Skeletal muscle tissue (tissue), 4 donors: ENCODE measurements around the gene IMMP2L. TPM values are rescaled to one million over a fixed set of nuclear protein-coding genes. Genes with fewer than 3 reads are reported as not detected.

Source experiments
- H3K27ac ChIP-seq: one replicate; pipeline ENCODE4 v1.7.0; 2013; ENCODE audit warnings: mild to moderate bottlenecking, low read depth, low read length, inconsistent platforms
- H3K27me3 ChIP-seq, 3 donors: one replicate each; pipeline ENCODE4 v1.7.0; 2013; ENCODE audit warnings: low read length in 3 of 3; ENCODE audit not compliant: control insufficient read depth in 3 of 3, insufficient read depth in 3 of 3
- H3K36me3 ChIP-seq, 3 donors: one replicate each; pipeline ENCODE4 v1.7.0; 2013; ENCODE audit warnings: low read length in 3 of 3; ENCODE audit not compliant: control insufficient read depth in 3 of 3, insufficient read depth in 3 of 3
- H3K4me1 ChIP-seq, 3 donors: one replicate each; pipeline ENCODE4 v1.7.0; 2013; ENCODE audit warnings: low read length in 3 of 3, mild to moderate bottlenecking in 3 of 3; ENCODE audit not compliant: control insufficient read depth in 3 of 3, insufficient read depth in 3 of 3
- H3K4me3 ChIP-seq, 3 donors: one replicate each; pipeline ENCODE4 v1.7.0; 2013; ENCODE audit warnings: low read length in 3 of 3
- H3K9ac ChIP-seq, 3 donors: one replicate each; pipeline ENCODE4 v1.7.0; 2013; ENCODE audit warnings: low read length in 3 of 3, mild to moderate bottlenecking in 3 of 3, moderate library complexity in 2 of 3, low read depth in 1 of 3
- H3K9me3 ChIP-seq, 3 donors: one replicate each; pipeline ENCODE4 v1.7.0; 2013; ENCODE audit warnings: low read length in 3 of 3; ENCODE audit not compliant: control insufficient read depth in 3 of 3
- total RNA-seq: library from RNA; depleted of rRNA; stranded (reverse); fragments of >200 nt; gene quantifications from one replicate; pipeline ENCODE4 v1.2.3, GENCODE V29; 2014
- donor health status: Osteomylitis.

IMMP2L gene
- total RNA-seq, 1 donor from 2014 or later, result 15.7 TPM

DNA sequence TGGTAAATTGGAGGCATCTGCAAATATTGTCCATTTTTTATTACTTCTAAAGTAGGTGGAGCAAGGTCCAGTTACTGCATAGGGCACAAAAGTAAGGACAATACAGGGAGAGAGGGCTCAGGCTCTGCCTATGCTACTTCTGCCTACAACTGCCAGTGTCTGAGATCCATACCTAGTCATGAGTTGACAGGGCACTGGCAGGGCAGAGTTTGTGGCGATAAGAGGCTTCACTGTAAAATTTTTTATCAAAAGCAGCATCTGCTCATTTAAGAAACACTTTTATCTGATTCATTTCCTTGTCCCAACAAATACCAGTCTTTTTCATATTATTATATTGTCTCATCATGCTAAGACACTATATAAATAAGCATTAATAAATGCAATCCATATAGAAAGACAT is 293.4 kb downstream of the IMMP2L start:
- Histone ChIP-seq H3K27ac (no peak overlapping the region), H3K27me3 (no peaks in the 10 kb centered on the region)

DNA sequence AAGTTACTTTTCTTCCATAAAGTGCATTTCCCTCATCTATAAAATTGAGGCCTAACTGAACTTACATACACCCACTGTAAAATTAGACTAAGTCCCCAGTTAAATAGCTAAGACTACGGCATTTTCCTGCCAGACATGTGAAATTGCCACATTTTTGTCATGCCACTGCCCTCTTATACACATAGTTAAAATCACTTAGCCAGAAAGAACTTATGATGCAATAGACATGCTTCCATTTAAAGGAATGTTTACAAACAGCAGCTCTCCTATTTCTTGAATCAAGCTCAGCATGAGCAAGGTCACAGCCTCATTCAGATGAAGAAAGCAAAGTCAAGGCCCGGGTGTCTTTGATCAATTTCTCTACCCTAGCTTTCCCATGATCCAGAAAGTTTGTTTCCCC is 295.7 kb downstream of the IMMP2L start:
- H3K27ac ChIP-seq, result no peak overlapping the region
- no peaks in the 10 kb centered on the region for H3K9me3 ChIP-seq
- no peaks in the 10 kb centered on the region for H3K27me3 ChIP-seq
- H3K36me3 ChIP-seq, result no peaks in the 10 kb centered on the region
- peaks cover 16 to 28% (median 20%) of the 10 kb centered on the region in 3 donors for H3K4me1 ChIP-seq
- no peak overlapping the region for H3K9ac ChIP-seq
- no peak overlapping the region for H3K4me3 ChIP-seq

More for the DNA sequence above, 293.4 kb downstream of the IMMP2L start:
- peaks cover 11 to 19% (median 14%) of the 10 kb centered on the region in 3 donors for H3K4me1 ChIP-seq
- no peaks in the 10 kb centered on the region for H3K9me3 ChIP-seq
- H3K4me3 ChIP-seq, result no peak overlapping the region
- H3K9ac ChIP-seq, result no peak overlapping the region
- H3K36me3 ChIP-seq, result no peaks in the 10 kb centered on the region

DNA sequence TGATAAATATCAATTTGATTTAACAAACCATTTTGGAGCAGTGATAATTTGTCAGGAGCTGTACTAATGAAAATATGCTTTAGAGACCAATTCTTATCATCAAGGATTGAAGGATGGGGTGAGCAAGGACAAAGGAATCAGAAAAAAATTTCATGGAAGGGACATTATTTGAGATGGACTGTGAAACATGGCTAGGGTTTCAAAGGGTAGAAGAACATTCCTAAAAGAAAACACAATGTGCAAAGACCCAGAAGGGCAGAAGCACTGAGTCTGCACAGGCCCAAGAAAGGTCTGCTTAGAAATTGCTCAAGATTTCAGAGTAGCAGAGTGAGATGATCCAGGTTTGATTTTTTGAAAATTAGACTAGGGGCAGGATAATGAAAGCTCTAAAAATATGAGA is 296.9 kb downstream of the IMMP2L start:
- no peaks in the 10 kb centered on the region for H3K36me3 ChIP-seq
- H3K4me3 ChIP-seq, result no peak overlapping the region
- H3K9me3 ChIP-seq, result no peaks in the 10 kb centered on the region
- H3K27ac ChIP-seq, result no peak overlapping the region
- H3K4me1 ChIP-seq, result peaks cover 16 to 28% (median 20%) of the 10 kb centered on the region in 3 donors
- H3K9ac ChIP-seq, result no peak overlapping the region
- no peaks in the 10 kb centered on the region for H3K27me3 ChIP-seq

DNA sequence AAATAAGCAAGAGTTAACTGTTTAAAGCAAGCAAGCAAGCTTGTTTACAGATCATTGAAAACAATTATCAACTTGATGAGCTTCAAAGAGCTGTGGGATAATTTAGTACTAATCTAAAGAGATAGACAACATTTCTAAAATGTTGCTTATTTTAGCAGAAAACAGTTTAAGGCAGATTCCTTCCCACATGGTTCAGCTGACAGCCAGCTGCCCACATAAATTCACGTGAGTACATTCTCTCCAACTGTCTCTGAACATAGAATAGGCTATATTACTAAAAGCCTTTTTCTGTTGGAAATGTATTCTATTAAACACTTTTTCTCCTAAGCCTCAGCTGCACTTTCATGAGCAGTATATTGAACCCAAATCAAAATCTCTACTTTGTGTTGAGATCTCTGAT is 297.3 kb downstream of the IMMP2L start:
- Histone ChIP-seq H3K36me3 (no peaks in the 10 kb centered on the region), H3K27ac (no peak overlapping the region), H3K9me3 (no peaks in the 10 kb centered on the region)

DNA sequence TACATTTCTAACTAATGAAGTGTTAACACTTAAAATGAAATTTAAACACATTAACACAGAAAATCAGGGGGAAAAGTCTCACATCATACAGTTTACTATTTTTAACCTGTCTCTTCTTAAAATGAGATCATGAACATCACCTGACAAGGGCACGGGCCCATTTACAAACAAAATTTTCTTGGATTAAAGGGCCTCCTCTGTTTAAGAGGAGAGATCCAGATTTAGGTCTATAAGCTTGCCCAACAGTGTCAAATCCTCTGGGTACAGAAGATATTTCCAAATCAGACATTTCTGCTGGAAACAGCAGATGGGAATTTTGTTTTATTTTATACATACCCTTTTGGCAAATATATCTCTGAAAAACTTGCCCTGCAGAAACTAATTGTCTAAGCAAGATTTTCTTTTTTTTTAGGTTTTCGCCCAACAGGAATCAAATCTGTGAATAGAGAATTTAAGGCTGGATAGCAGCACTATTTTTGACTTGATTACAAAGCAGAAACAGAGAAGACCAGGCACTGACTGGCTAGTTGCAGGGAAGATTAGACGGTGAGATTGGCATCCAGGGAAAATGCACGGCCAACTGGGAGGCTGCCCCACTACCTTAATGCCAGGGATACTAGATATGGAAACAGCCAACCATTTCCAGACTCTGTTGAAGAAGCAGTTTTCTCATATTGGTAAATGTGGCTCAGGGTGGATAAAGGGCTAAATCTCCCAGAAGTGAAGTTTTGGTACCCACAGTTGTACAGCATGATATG is 298.0 kb downstream of the IMMP2L start:
- H3K9ac ChIP-seq, result no peak overlapping the region
- peak overlapping the region in 2 of 3 donors; percentile 4 to 8 for H3K4me3 ChIP-seq
- H3K9me3 ChIP-seq, result no peaks in the 10 kb centered on the region
- no peaks in the 10 kb centered on the region for H3K27me3 ChIP-seq
- no peaks in the 10 kb centered on the region for H3K36me3 ChIP-seq
- peaks cover 16 to 28% (median 20%) of the 10 kb centered on the region in 3 donors for H3K4me1 ChIP-seq
- H3K27ac ChIP-seq, result peak overlapping the region; percentile 74

More for the DNA sequence above, 297.3 kb downstream of the IMMP2L start:
- H3K4me1 ChIP-seq, result peaks cover 16 to 28% (median 20%) of the 10 kb centered on the region in 3 donors
- H3K9ac ChIP-seq, result no peak overlapping the region
- H3K4me3 ChIP-seq, result no peak overlapping the region
- H3K27me3 ChIP-seq, result no peaks in the 10 kb centered on the region

DNA sequence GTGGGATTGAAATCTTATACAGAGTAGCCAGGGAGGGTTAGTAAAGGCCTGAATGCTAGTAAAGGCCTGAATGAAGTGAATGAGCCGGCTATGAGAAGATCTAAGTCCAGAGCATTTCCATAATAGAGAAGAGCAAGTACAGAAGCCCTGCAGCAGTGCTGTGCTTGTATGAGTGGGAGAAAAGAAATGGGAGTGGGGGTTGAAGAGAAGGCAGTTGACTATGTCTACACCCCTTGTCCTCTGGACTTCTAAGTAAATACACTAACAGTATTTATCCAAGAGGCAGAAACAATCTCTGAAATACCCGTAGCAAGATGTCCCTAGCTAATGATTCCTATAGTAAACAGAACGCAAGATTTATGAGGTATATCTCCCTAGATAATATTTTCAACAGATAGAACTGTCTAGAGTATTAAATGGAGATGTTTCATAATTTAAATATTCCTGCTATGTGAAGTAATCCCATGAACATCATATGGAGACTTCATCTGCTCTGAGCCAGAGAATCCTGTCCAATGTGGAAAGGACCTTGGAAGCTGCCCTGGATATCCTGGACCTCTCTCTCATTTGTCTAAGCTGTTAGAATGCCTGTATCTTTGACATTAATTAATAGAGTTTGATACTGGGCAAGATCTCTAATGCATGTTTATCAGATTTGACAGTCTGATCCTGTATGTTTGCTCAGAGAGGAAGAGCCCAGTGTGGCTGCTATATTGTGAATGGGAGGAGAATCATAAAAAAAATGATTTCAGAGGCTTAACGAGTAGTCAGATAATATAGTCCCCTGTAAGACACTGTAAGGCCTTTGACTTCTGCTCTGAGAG is 299.8 kb downstream of the IMMP2L start:
- Histone ChIP-seq H3K4me1 (peaks cover 16 to 25% (median 20%) of the 10 kb centered on the region in 3 donors), H3K9me3 (no peaks in the 10 kb centered on the region), H3K27me3 (no peaks in the 10 kb centered on the region), H3K9ac (no peak overlapping the region), H3K36me3 (no peaks in the 10 kb centered on the region), H3K27ac (no peak overlapping the region), H3K4me3 (no peak overlapping the region)

DNA sequence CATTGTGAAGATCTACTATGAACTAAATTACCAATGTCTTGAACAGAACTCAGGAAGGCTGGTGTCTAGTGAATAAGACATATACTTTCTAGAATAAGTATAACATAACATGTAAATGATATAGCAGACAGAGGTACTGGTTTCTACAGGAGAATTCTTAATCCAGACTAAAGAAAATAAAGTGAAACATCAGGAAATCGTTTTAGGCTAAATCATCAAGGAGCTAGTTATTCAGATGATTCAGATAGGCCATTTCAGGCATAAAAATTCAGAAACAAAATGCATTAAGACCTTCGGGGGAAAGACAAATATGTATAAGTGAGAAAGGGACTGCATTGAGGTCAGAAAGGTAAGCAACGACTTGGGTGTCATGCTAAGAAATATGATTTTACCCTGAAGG is 300.8 kb downstream of the IMMP2L start:
- Histone ChIP-seq H3K36me3 (no peaks in the 10 kb centered on the region), H3K4me3 (no peak overlapping the region), H3K9me3 (no peaks in the 10 kb centered on the region), H3K27ac (no peak overlapping the region), H3K4me1 (peaks cover 14 to 20% (median 20%) of the 10 kb centered on the region in 3 donors), H3K27me3 (no peaks in the 10 kb centered on the region), H3K9ac (no peak overlapping the region)

DNA sequence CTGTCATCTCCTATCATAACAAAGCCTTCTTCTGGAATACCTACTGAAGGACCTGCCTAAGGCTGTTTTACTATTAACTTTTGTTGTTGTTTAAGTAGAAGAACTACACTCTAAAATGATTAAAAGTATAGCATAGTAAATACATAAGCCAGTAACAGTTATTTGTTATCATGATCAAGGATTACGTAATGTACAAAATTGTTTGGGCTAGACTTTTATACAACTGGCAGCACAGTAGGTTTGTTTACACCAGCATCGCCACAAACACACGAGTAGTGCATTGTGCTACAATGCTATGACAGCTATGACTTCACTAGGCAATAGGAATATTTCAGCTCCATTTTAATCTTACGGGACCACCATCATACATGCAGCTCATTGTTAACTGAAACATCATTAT is 302.3 kb downstream of the IMMP2L start:
- Histone ChIP-seq H3K27me3 (no peaks in the 10 kb centered on the region), H3K9me3 (no peaks in the 10 kb centered on the region), H3K4me3 (no peak overlapping the region), H3K36me3 (no peaks in the 10 kb centered on the region), H3K4me1 (peaks cover 9 to 18% (median 13%) of the 10 kb centered on the region in 3 donors), H3K9ac (no peak overlapping the region), H3K27ac (no peak overlapping the region)

DNA sequence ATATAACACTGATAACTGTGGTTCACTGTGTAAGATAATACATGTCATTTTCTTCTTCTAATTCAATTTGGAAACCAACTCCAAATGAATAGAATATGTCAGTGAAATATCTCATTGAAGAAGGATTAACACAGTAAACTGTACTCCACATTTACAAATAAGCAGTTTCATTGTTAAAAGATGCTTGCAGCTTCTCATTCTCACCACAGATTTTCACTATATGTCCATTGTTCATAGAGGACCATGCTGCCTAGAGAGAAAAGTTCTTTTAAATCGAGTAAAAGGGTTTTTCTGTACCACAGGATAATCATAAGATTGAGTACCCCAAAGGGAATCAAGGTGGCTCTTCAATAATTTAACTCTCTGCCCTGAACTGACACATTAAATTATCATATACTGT is 305.9 kb downstream of the IMMP2L start:
- Histone ChIP-seq H3K36me3 (no peaks in the 10 kb centered on the region), H3K4me1 (no peaks in the 10 kb centered on the region), H3K27ac (no peak overlapping the region), H3K9ac (no peak overlapping the region), H3K9me3 (no peaks in the 10 kb centered on the region), H3K4me3 (no peak overlapping the region), H3K27me3 (no peaks in the 10 kb centered on the region)

DNA sequence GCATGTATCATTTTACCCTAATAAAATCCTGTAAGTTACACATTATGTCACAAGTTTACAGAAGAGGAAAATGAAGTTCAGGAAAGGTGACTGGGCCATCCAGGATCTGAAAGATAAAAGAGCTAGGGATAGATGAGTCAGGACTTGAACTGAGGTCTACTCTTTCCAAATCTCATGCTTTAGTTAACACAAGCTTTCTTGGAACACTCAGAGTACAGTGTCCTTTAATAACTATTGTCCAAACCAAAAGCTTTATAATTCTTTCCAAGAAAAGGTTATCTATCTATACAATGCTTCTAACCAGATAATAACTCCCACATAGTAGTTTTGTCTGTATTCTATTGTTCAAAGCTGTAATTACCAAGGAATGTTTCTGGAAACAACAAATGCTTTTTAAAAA is 306.7 kb downstream of the IMMP2L start:
- Histone ChIP-seq H3K36me3 (no peaks in the 10 kb centered on the region), H3K4me1 (no peaks in the 10 kb centered on the region), H3K27me3 (no peaks in the 10 kb centered on the region), H3K27ac (no peak overlapping the region), H3K9me3 (no peaks in the 10 kb centered on the region), H3K4me3 (no peak overlapping the region), H3K9ac (no peak overlapping the region)
